Measurements from ENCODE around the gene MMP15.

MMP15 gene

GRCh38 chr16:58011652-58012051 lies 13.9 kb upstream of the MMP15 start:
- no peak overlapping the region for H3K4me3 ChIP-seq (ENCODE audit: low read length)
- DNase-seq (ENCODE audit: low read depth) = no peak
- TF ChIP-seq CTCF (conservative IDR thresholded peaks at IDR 0.05; ENCODE audit: low read depth, low read length) = no peak

GRCh38 chr16:58012481-58012880 lies 13.1 kb upstream of the MMP15 start:
- no peak for TF ChIP-seq CTCF (conservative IDR thresholded peaks at IDR 0.05; ENCODE audit: low read depth, low read length)
- no peak overlapping the region for H3K4me3 ChIP-seq (ENCODE audit: low read length)
- no peak for DNase-seq (ENCODE audit: low read depth)

GRCh38 chr16:58013201-58013956 lies 12.2 kb upstream of the MMP15 start:
- no peak for TF ChIP-seq CTCF (conservative IDR thresholded peaks at IDR 0.05; ENCODE audit: low read depth, low read length)
- no peak for DNase-seq (ENCODE audit: low read depth)
- H3K4me3 ChIP-seq (ENCODE audit: low read length) = no peak overlapping the region

GRCh38 chr16:58016840-58017446 lies 8.6 kb upstream of the MMP15 start:
- no peak for DNase-seq (ENCODE audit: low read depth)
- no peak overlapping the region for H3K4me3 ChIP-seq (ENCODE audit: low read length)
- TF ChIP-seq CTCF (conservative IDR thresholded peaks at IDR 0.05; ENCODE audit: low read depth, low read length) = no peak

- no peak for DNase-seq (ENCODE audit: low read depth)
- TF ChIP-seq CTCF (conservative IDR thresholded peaks at IDR 0.05; ENCODE audit: low read depth, low read length) = no peak
- no peak overlapping the region for H3K4me3 ChIP-seq (ENCODE audit: low read length)
Observed at GRCh38 chr16:58018803-58019202, 6.8 kb upstream of the MMP15 start.

- DNase-seq (ENCODE audit: low read depth) = no peak
- no peak overlapping the region for H3K4me3 ChIP-seq (ENCODE audit: low read length)
- no peak for TF ChIP-seq CTCF (conservative IDR thresholded peaks at IDR 0.05; ENCODE audit: low read depth, low read length)
Observed at GRCh38 chr16:58019866-58020538, 5.6 kb upstream of the MMP15 start.

Data from retinal pigment epithelial cell (primary cell).